ENCODE results near the gene JUNB. TPM values are rescaled to one million over a fixed set of nuclear protein-coding genes. Genes with fewer than 3 reads are reported as not detected.

The JUNB gene
- total and polyA plus RNA-seq, 2 of the 13 experiments (the other 11 are each of a cell fraction or from before 2014, with no cell fraction given): 7.7 to 8.2 TPM

DNA sequence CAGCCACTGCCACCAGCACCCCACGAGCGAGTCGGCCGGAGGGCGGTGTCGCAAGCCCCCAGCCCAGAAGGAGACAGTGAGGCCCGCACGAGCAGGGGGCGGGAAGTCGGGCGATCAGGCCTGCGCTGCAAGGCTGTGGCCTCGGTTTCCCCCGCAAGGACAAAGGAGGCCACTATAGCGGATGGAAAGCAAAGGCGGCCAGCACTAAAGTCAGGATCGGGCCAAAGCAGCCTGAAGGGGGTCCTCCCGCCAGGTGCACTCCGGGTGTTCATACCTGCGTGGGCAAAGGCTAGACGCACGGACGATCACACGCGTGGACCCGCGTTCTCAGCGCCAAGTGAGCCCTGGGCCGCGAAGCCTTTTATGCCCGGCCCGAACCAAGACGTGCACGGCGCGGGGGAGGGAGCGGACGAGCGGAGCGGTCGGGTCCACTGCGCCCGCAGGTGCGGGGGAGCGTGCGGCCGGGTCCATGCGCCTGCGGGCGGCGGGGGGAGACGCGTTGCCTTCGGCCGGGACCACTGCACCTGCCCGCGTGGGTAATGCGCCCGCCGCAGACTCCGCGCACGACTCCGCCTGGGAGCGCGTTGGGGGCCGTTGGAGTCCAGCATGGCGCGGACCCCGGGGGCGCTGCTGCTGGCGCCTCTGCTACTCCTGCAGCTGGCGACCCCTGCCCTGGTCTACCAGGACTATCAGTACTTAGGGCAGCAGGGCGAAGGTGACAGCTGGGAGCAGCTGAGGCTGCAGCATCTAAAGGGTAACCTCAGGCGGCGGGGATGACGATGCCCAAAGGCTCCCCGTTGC lies 10.4 kb downstream of the JUNB start, which contains the start of the genes PRDX2 and THSD8:
Gene PRDX2, minus strand, starts transcription at position 335 of the 801 bp plus-strand sequence. CDS start 539 bp downstream, outside the sequence.
Gene THSD8, plus strand, starts transcription at position 604 of the 801 bp plus-strand sequence. Its CDS starts 3 bp downstream, at position 607.
- FAIRE-seq (no peak), DNase-seq (ENCODE audit: low spot score) (peak; percentile 53), ATAC-seq (peak; percentile 69)
- Histone ChIP-seq H3K36me3 (replicated peaks in 1 of 2; ENCODE audit: control insufficient read depth in 1 of 2, insufficient read depth in 2 of 2, low read length in 2 of 2) (peaks cover 2 to 12% of the 10 kb centered on the region in 2 experiments; a peak in 4 of 5 replicates), H2AFZ (ENCODE audit: low read length) (no peak within 1 kb of the TSS), H4K20me1 (ENCODE audit: insufficient read depth, low read length) (peaks cover 5% of the 10 kb centered on the region; the same call in 1 of the 2 replicates), H3K9ac (ENCODE audit: insufficient read depth, low read depth, low read length) (peak within 1 kb of the TSS; percentile 99), H3K4me2 (ENCODE audit: low read depth, low read length) (peak within 1 kb of the TSS; percentile 88), H3K27ac (ENCODE audit: extremely low read length, insufficient read depth, low read length) (peak within 1 kb of the TSS; percentile 92), H3K79me2 (ENCODE audit: insufficient read depth, low read length) (peaks cover 15% of the 10 kb centered on the region), H3K27me3 (ENCODE audit: control insufficient read depth in 1 of 2, insufficient read depth in 2 of 2, low read length in 2 of 2) (no peaks in the 10 kb centered on the region; a peak in 1 of 5 replicates), H3K9me3 (ENCODE audit: low read length) (no peaks in the 10 kb centered on the region), H3K4me1 (ENCODE audit: insufficient read depth, low read length) (peaks cover 23% of the 10 kb centered on the region), H3K4me3 (replicated peaks in 1 of 3; ENCODE audit: insufficient read depth in 1 of 3, low read depth in 2 of 3, low read length in 3 of 3) (peak within 1 kb of the TSS; percentile 81 to 100 (median 93))
- in situ Hi-C loops (cut with HindIII; ENCODE audit: extremely low pct_ligation_motif_present, low pct_unique_long_range_greater_than_20kb): loop anchor here (5.0 kb wide), 1 partner anchor 34 kb away; no protein-coding TSS in a partner anchor
- ChIA-PET CTCF (ENCODE audit: low intra/inter-chr PET ratio, low total read pairs) (interaction anchor here (1.6 kb wide), 1 partner anchor 35 kb away, joined by 4 read pairs; no protein-coding TSS in a partner anchor), POLR2A (interaction anchor here (0.9 to 4.0 kb wide), 4 partner anchors 9 to 65 kb away, joined by 3 to 47 read pairs (median 4); partner anchors contain the start of genes GET3 and JUNB)
- no TSS peak for BruUV-seq (replicated peaks)
- intact Hi-C loops (cut with micrococcal nuclease; ENCODE audit: unreplicated experiment): no loop called here
- 2% methylated on average over 22 of the region's 78 CpGs for WGBS (ENCODE audit: low lambda C conversion rate)
- TF ChIP-seq, protein P1, sequence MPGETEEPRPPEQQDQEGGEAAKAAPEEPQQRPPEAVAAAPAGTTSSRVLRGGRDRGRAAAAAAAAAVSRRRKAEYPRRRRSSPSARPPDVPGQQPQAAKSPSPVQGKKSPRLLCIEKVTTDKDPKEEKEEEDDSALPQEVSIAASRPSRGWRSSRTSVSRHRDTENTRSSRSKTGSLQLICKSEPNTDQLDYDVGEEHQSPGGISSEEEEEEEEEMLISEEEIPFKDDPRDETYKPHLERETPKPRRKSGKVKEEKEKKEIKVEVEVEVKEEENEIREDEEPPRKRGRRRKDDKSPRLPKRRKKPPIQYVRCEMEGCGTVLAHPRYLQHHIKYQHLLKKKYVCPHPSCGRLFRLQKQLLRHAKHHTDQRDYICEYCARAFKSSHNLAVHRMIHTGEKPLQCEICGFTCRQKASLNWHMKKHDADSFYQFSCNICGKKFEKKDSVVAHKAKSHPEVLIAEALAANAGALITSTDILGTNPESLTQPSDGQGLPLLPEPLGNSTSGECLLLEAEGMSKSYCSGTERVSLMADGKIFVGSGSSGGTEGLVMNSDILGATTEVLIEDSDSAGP (CRISPR knock-in tag; IDR thresholded peaks at IDR 0.05; ENCODE audit: borderline replicate concordance): peak; percentile 96
- TF ChIP-seq FLYWCH1 (CRISPR knock-in tag; IDR thresholded peaks at IDR 0.05) (no peak), HCFC1 (IDR thresholded peaks at IDR 0.05; ENCODE audit: low read depth, low read length) (peak; percentile 53; the same call in 1 of the 2 replicates), ZNF556 (CRISPR knock-in tag; IDR thresholded peaks at IDR 0.05; ENCODE audit: borderline replicate concordance) (peak; percentile 91; the same call in 1 of the 2 replicates), ATAD3A (CRISPR knock-in tag; IDR thresholded peaks at IDR 0.05) (no peak), KLF6 (CRISPR knock-in tag; IDR thresholded peaks at IDR 0.05) (no peak), NR3C1 (CRISPR knock-in tag; IDR thresholded peaks at IDR 0.05) (no peak), MXD4 (CRISPR knock-in tag; IDR thresholded peaks at IDR 0.05) (peak; percentile 77; the same call in 1 of the 2 replicates), HOXA5 (CRISPR knock-in tag; IDR thresholded peaks at IDR 0.05) (peak; percentile 70; the same call in 1 of the 2 replicates), ZNF7 (CRISPR knock-in tag; IDR thresholded peaks at IDR 0.05) (0 out of 2 replicates have a peak, but pooled peaks have one; percentile 22), ARID2 (CRISPR knock-in tag; IDR thresholded peaks at IDR 0.05; ENCODE audit: borderline replicate concordance) (no peak; the same call in 1 of the 2 replicates), ZSCAN12 (CRISPR knock-in tag; IDR thresholded peaks at IDR 0.05) (peak; percentile 73; the same call in 1 of the 2 replicates), CAMTA2 (CRISPR knock-in tag; IDR thresholded peaks at IDR 0.05; ENCODE audit: borderline replicate concordance) (no peak), KLF16 (CRISPR knock-in tag; IDR thresholded peaks at IDR 0.05) (peak; percentile 46 to 83; a peak in 1 of 4 replicates)
- TF ChIP-seq, protein P2, sequence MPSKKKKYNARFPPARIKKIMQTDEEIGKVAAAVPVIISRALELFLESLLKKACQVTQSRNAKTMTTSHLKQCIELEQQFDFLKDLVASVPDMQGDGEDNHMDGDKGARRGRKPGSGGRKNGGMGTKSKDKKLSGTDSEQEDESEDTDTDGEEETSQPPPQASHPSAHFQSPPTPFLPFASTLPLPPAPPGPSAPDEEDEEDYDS (CRISPR knock-in tag; IDR thresholded peaks at IDR 0.05): peak; percentile 98
- TF ChIP-seq, protein P3, sequence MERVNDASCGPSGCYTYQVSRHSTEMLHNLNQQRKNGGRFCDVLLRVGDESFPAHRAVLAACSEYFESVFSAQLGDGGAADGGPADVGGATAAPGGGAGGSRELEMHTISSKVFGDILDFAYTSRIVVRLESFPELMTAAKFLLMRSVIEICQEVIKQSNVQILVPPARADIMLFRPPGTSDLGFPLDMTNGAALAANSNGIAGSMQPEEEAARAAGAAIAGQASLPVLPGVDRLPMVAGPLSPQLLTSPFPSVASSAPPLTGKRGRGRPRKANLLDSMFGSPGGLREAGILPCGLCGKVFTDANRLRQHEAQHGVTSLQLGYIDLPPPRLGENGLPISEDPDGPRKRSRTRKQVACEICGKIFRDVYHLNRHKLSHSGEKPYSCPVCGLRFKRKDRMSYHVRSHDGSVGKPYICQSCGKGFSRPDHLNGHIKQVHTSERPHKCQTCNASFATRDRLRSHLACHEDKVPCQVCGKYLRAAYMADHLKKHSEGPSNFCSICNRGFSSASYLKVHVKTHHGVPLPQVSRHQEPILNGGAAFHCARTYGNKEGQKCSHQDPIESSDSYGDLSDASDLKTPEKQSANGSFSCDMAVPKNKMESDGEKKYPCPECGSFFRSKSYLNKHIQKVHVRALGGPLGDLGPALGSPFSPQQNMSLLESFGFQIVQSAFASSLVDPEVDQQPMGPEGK (CRISPR knock-in tag; IDR thresholded peaks at IDR 0.05): peak; percentile 44

Measured in HepG2 (cell line).